Mucosa of descending colon (tissue), 3 donors: ENCODE results near the gene PGS1. TPM values are rescaled to one million over a fixed set of nuclear protein-coding genes. Genes with fewer than 3 reads are reported as not detected.

Experiments used
- ATAC-seq: fragments of 200-7000 bp; cut with Tn5 transposase; one replicate; pipeline ENCODE4 v1.9.1; 2020; ENCODE audit warnings: mild to moderate bottlenecking, moderate library complexity
- DNase-seq, 3 donors: peaks; one replicate each; pipeline ENCODE4 v3.0.0-alpha.2; 2020
- H3K36me3 ChIP-seq: fragments of 200-600 bp; one replicate; pipeline ENCODE4 v1.8.0; 2021; ENCODE audit warnings: low read depth, mild to moderate bottlenecking
- H3K4me1 ChIP-seq: fragments of 200-600 bp; one replicate; pipeline ENCODE4 v1.8.0; 2021; ENCODE audit warnings: low read depth, mild to moderate bottlenecking
- H3K4me3 ChIP-seq: fragments of 200-600 bp; one replicate; pipeline ENCODE4 v1.8.0; 2021; ENCODE audit warnings: mild to moderate bottlenecking
- H3K9me3 ChIP-seq: fragments of 200-600 bp; one replicate; pipeline ENCODE4 v1.8.0; 2021; ENCODE audit warnings: mild to moderate bottlenecking
- intact Hi-C, 2 donors: fragments of 100-400 bp; cut with DNase I in 1 of 2; cut with micrococcal nuclease in 1 of 2; formaldehyde crosslinking; loops; one replicate each; pipeline versions ENCODE4 v1.11.0 to v1.11.1; 2022; cut with DNase I, micrococcal nuclease
- total RNA-seq, 3 donors: library from RNA; stranded (reverse); fragmentation: NEBNext Ultra II Directional in 2 of 3; extraction: Animal tissue kit (Norgen Biotek cat#: 25700) in 2 of 3; gene quantifications; one replicate each; pipeline versions ENCODE4 v1.2.1 to v1.2.4, GENCODE V29; 2021 to 2023
- TF ChIP-seq, protein P1 (sequence below): fragments of 200-600 bp; IDR thresholded peaks from one replicate; pipeline ENCODE4 v1.8.0; 2022; ENCODE audit warnings: antibody characterized with exemption, mild to moderate bottlenecking
- donor health status: DM: no; HTN: no; CAD: no; lungs with moderate emphysema.
- donor health status: DM: no; HTN: no; CAD: no.
- donor health status: DM: no; HTN: yes; CAD: no.

Gene PGS1
- total RNA-seq, 3 donors from 2014 or later = 36.2 to 54.3 (median 48.8) TPM

GRCh38 chr17:78416791-78417530 is 38.5 kb downstream of the PGS1 start:
- ATAC-seq = peak; percentile 73
- intact Hi-C loops = no loop called here
- no peaks in the 10 kb centered on the region for H3K9me3 ChIP-seq
- TF ChIP-seq, protein P1, sequence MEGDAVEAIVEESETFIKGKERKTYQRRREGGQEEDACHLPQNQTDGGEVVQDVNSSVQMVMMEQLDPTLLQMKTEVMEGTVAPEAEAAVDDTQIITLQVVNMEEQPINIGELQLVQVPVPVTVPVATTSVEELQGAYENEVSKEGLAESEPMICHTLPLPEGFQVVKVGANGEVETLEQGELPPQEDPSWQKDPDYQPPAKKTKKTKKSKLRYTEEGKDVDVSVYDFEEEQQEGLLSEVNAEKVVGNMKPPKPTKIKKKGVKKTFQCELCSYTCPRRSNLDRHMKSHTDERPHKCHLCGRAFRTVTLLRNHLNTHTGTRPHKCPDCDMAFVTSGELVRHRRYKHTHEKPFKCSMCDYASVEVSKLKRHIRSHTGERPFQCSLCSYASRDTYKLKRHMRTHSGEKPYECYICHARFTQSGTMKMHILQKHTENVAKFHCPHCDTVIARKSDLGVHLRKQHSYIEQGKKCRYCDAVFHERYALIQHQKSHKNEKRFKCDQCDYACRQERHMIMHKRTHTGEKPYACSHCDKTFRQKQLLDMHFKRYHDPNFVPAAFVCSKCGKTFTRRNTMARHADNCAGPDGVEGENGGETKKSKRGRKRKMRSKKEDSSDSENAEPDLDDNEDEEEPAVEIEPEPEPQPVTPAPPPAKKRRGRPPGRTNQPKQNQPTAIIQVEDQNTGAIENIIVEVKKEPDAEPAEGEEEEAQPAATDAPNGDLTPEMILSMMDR = no peak
- DNase-seq = peak in 2 of 3 donors; percentile 54 to 58
- H3K36me3 ChIP-seq = no peaks in the 10 kb centered on the region
- peaks cover 34% of the 10 kb centered on the region for H3K4me1 ChIP-seq
- H3K4me3 ChIP-seq = no peak overlapping the region

- no peak for ATAC-seq
- intact Hi-C loops = no loop called here
- H3K4me1 ChIP-seq = peaks cover 29% of the 10 kb centered on the region
- no peaks in the 10 kb centered on the region for H3K9me3 ChIP-seq
- no peak for DNase-seq
- TF ChIP-seq, protein P1 = no peak
- H3K4me3 ChIP-seq = no peak overlapping the region
- no peaks in the 10 kb centered on the region for H3K36me3 ChIP-seq
These were observed 39.1 kb downstream of the PGS1 start for GRCh38 chr17:78417531-78417909.

GRCh38 chr17:78418326-78419026 is 40.0 kb downstream of the PGS1 start:
- Histone ChIP-seq H3K4me3 (no peak overlapping the region), H3K4me1 (peaks cover 23% of the 10 kb centered on the region), H3K36me3 (no peaks in the 10 kb centered on the region), H3K9me3 (no peaks in the 10 kb centered on the region)
- no peak for DNase-seq
- intact Hi-C loops = no loop called here
- no peak for ATAC-seq
- TF ChIP-seq, protein P1 = no peak

GRCh38 chr17:78419970-78420815 is 41.7 kb downstream of the PGS1 start:
- no peak for ATAC-seq
- TF ChIP-seq, protein P1 = no peak
- no peak overlapping the region for H3K4me3 ChIP-seq
- H3K9me3 ChIP-seq = no peaks in the 10 kb centered on the region
- no peak for DNase-seq
- intact Hi-C loops = loop anchor here in 1 of 2 donors (10.0 kb wide), 1 partner anchor 165 kb away; no protein-coding TSS in a partner anchor
- H3K4me1 ChIP-seq = peaks cover 22% of the 10 kb centered on the region
- no peaks in the 10 kb centered on the region for H3K36me3 ChIP-seq

DNA sequence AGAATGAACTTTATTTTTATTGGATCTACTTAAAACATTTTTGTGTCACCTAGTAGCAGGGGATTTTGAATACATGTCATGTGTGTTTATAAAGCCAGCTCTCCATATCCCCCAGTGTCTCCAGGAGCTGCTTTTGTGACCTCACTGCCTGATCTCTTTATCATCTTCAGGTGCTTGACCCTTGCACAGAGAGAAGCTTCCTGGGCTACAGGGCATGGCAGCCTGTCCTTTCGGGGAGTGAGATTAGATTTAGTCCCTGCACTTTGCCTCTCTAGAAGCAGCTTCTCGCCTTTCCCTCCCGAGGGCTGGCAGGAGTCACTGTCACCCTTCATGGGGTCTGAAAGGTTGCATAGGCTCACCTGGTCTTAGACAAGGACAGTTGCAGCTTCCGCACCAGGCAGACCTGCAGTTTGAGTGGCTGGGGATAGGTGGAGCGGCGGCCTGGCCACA is 42.7 kb downstream of the PGS1 start:
- Histone ChIP-seq H3K4me1 (peaks cover 14% of the 10 kb centered on the region), H3K4me3 (no peak overlapping the region), H3K9me3 (no peaks in the 10 kb centered on the region), H3K36me3 (no peaks in the 10 kb centered on the region)
- TF ChIP-seq, protein P1 = no peak
- no peak for DNase-seq
- ATAC-seq = no peak
- intact Hi-C loops = loop anchor here in 1 of 2 donors (10.0 kb wide), 1 partner anchor 166 kb away; no protein-coding TSS in a partner anchor
